ENCODE results near the gene PCDH17.

PCDH17 gene

GRCh38 chr13:57740719-57741118 lies 109.2 kb downstream of the PCDH17 start:
- DNase-seq: no peak

GRCh38 chr13:57748096-57748495 lies 116.6 kb downstream of the PCDH17 start:
- no peak for DNase-seq

- DNase-seq: no peak
Observed at GRCh38 chr13:57760951-57761350, 129.4 kb downstream of the PCDH17 start.

- no peak for DNase-seq
Observed at GRCh38 chr13:57763689-57764088, 132.1 kb downstream of the PCDH17 start.

All from NCI-H2171 treated with DMSO at 0.1 percent for 48 hours (cell line).